ENCODE measurements around the gene FIGNL2. TPM values are rescaled to one million over a fixed set of nuclear protein-coding genes. Genes with fewer than 3 reads are reported as not detected.

The FIGNL2 gene
- polyA plus RNA-seq, 1 donor (not counting 4 experiments of a cell fraction or from before 2014, with no cell fraction given) = not detected

GRCh38 chr12:51845482-51845881, 3.0 kb downstream of the FIGNL2 start:
- no peaks in the 10 kb centered on the region for H3K9me1 ChIP-seq (ENCODE audit: control insufficient read depth, extremely low read depth, insufficient read depth, low read length)
- H3K4me3 ChIP-seq (ENCODE audit: control insufficient read depth in 2 of 3, extremely low read depth in 1 of 3, insufficient read depth in 2 of 3, low read depth in 1 of 3, low read length in 3 of 3) = no peak overlapping the region
- H3K4me1 ChIP-seq (ENCODE audit: control insufficient read depth, extremely low read depth, insufficient read depth, low read length) = no peaks in the 10 kb centered on the region
- H3K27me3 ChIP-seq (ENCODE audit: control insufficient read depth, extremely low read depth, insufficient read depth, low read length) = peaks cover 75% of the 10 kb centered on the region
- no peak overlapping the region for H3K9ac ChIP-seq (ENCODE audit: control insufficient read depth, extremely low read depth, insufficient read depth, low read length)
- dilution Hi-C loops (cut with MboI; ENCODE audit: extremely low pct_ligation_motif_present, low sequenced_read_pairs) = no loop called here
- no peak overlapping the region for H3K4me2 ChIP-seq (ENCODE audit: control insufficient read depth, extremely low read depth, insufficient read depth, low read depth, low read length)
- no peaks in the 10 kb centered on the region for H3K79me2 ChIP-seq (ENCODE audit: control insufficient read depth, insufficient read depth, low read length)
- no peaks in the 10 kb centered on the region for H3K36me3 ChIP-seq (ENCODE audit: control insufficient read depth in 2 of 2, extremely low read depth in 1 of 2, insufficient read depth in 2 of 2, low read length in 2 of 2)
- no peak overlapping the region for H2AFZ ChIP-seq (ENCODE audit: control insufficient read depth, low read length)
- no peak for TF ChIP-seq EZH2 (IDR thresholded peaks at IDR 0.05; ENCODE audit: low read length)
- TF ChIP-seq, protein P1, sequence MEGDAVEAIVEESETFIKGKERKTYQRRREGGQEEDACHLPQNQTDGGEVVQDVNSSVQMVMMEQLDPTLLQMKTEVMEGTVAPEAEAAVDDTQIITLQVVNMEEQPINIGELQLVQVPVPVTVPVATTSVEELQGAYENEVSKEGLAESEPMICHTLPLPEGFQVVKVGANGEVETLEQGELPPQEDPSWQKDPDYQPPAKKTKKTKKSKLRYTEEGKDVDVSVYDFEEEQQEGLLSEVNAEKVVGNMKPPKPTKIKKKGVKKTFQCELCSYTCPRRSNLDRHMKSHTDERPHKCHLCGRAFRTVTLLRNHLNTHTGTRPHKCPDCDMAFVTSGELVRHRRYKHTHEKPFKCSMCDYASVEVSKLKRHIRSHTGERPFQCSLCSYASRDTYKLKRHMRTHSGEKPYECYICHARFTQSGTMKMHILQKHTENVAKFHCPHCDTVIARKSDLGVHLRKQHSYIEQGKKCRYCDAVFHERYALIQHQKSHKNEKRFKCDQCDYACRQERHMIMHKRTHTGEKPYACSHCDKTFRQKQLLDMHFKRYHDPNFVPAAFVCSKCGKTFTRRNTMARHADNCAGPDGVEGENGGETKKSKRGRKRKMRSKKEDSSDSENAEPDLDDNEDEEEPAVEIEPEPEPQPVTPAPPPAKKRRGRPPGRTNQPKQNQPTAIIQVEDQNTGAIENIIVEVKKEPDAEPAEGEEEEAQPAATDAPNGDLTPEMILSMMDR (optimal IDR thresholded peaks at IDR 0.05 in 1 of 3, IDR thresholded peaks at IDR 0.05 in 1 of 3, conservative IDR thresholded peaks at IDR 0.05 in 1 of 3; ENCODE audit: extremely low read depth in 1 of 3, insufficient read depth in 2 of 3, low read length in 3 of 3) = no peak
- H4K20me1 ChIP-seq (ENCODE audit: control insufficient read depth, extremely low read depth, insufficient read depth, low read length) = no peaks in the 10 kb centered on the region
- FAIRE-seq (no peak), DNase-seq (ENCODE audit: low read depth, low spot score) (no peak)
- no peak overlapping the region for H3K27ac ChIP-seq (ENCODE audit: control insufficient read depth, insufficient read depth, low read length)
- H3K9me3 ChIP-seq (ENCODE audit: control insufficient read depth, low read depth, low read length) = no peaks in the 10 kb centered on the region

- H3K4me2 ChIP-seq (ENCODE audit: control insufficient read depth, extremely low read depth, insufficient read depth, low read depth, low read length) = no peak overlapping the region
- H2AFZ ChIP-seq (ENCODE audit: control insufficient read depth, low read length) = no peak overlapping the region
- H3K4me1 ChIP-seq (ENCODE audit: control insufficient read depth, extremely low read depth, insufficient read depth, low read length) = no peaks in the 10 kb centered on the region
- H3K27me3 ChIP-seq (ENCODE audit: control insufficient read depth, extremely low read depth, insufficient read depth, low read length) = peaks cover 69% of the 10 kb centered on the region
- no peak overlapping the region for H3K4me3 ChIP-seq (ENCODE audit: control insufficient read depth in 2 of 3, extremely low read depth in 1 of 3, insufficient read depth in 2 of 3, low read depth in 1 of 3, low read length in 3 of 3)
- no peaks in the 10 kb centered on the region for H4K20me1 ChIP-seq (ENCODE audit: control insufficient read depth, extremely low read depth, insufficient read depth, low read length)
- no peaks in the 10 kb centered on the region for H3K36me3 ChIP-seq (ENCODE audit: control insufficient read depth in 2 of 2, extremely low read depth in 1 of 2, insufficient read depth in 2 of 2, low read length in 2 of 2)
- dilution Hi-C loops (cut with MboI; ENCODE audit: extremely low pct_ligation_motif_present, low sequenced_read_pairs) = no loop called here
- H3K9ac ChIP-seq (ENCODE audit: control insufficient read depth, extremely low read depth, insufficient read depth, low read length) = no peak overlapping the region
- DNase-seq (ENCODE audit: low read depth, low spot score) (no peak), FAIRE-seq (no peak)
- H3K27ac ChIP-seq (ENCODE audit: control insufficient read depth, insufficient read depth, low read length) = no peak overlapping the region
- TF ChIP-seq, protein P1 (optimal IDR thresholded peaks at IDR 0.05 in 1 of 3, IDR thresholded peaks at IDR 0.05 in 1 of 3, conservative IDR thresholded peaks at IDR 0.05 in 1 of 3; ENCODE audit: extremely low read depth in 1 of 3, insufficient read depth in 2 of 3, low read length in 3 of 3) = no peak
- no peak for TF ChIP-seq EZH2 (IDR thresholded peaks at IDR 0.05; ENCODE audit: low read length)
- no peaks in the 10 kb centered on the region for H3K9me1 ChIP-seq (ENCODE audit: control insufficient read depth, extremely low read depth, insufficient read depth, low read length)
- H3K9me3 ChIP-seq (ENCODE audit: control insufficient read depth, low read depth, low read length) = no peaks in the 10 kb centered on the region
- H3K79me2 ChIP-seq (ENCODE audit: control insufficient read depth, insufficient read depth, low read length) = no peaks in the 10 kb centered on the region
Observed at GRCh38 chr12:51844854-51845253, 3.7 kb downstream of the FIGNL2 start.
